ENCODE results near the gene COG5.

The COG5 gene

GRCh38 chr7:107206136-107206535 lies 357.6 kb downstream of the COG5 start:
- H3K9ac ChIP-seq (ENCODE audit: low read depth, low read length), result no peak overlapping the region
- 95% methylated on average over 6 of the region's 6 CpGs for WGBS

GRCh38 chr7:107203607-107204006 lies 360.1 kb downstream of the COG5 start:
- WGBS, result 95% methylated on average over 7 of the region's 7 CpGs
- no peak overlapping the region for H3K4me3 ChIP-seq (ENCODE audit: low read length)
- no peaks in the 10 kb centered on the region for H3K27me3 ChIP-seq (ENCODE audit: insufficient read depth, low read length)
- no peaks in the 10 kb centered on the region for H3K9me3 ChIP-seq (ENCODE audit: insufficient read depth, low read depth, low read length)
- no peaks in the 10 kb centered on the region for H3K4me1 ChIP-seq (ENCODE audit: insufficient read depth, low read length)
- H3K36me3 ChIP-seq (ENCODE audit: insufficient read depth, low read length), result peaks cover 57% of the 10 kb centered on the region
- H3K27ac ChIP-seq (ENCODE audit: low read depth, low read length), result no peak overlapping the region
- H3K9ac ChIP-seq (ENCODE audit: low read depth, low read length), result no peak overlapping the region

More at GRCh38 chr7:107206136-107206535, 357.6 kb downstream of the COG5 start:
- Histone ChIP-seq H3K27me3 (ENCODE audit: insufficient read depth, low read length) (no peaks in the 10 kb centered on the region), H3K27ac (ENCODE audit: low read depth, low read length) (no peak overlapping the region), H3K36me3 (ENCODE audit: insufficient read depth, low read length) (peaks cover 49% of the 10 kb centered on the region), H3K4me1 (ENCODE audit: insufficient read depth, low read length) (no peaks in the 10 kb centered on the region), H3K4me3 (ENCODE audit: low read length) (no peak overlapping the region), H3K9me3 (ENCODE audit: insufficient read depth, low read depth, low read length) (no peaks in the 10 kb centered on the region)

GRCh38 chr7:107201795-107202450 lies 361.8 kb downstream of the COG5 start:
- Histone ChIP-seq H3K9me3 (ENCODE audit: insufficient read depth, low read depth, low read length) (no peaks in the 10 kb centered on the region), H3K4me3 (ENCODE audit: low read length) (no peak overlapping the region), H3K4me1 (ENCODE audit: insufficient read depth, low read length) (no peaks in the 10 kb centered on the region), H3K36me3 (ENCODE audit: insufficient read depth, low read length) (peaks cover 69% of the 10 kb centered on the region), H3K9ac (ENCODE audit: low read depth, low read length) (no peak overlapping the region), H3K27me3 (ENCODE audit: insufficient read depth, low read length) (no peaks in the 10 kb centered on the region), H3K27ac (ENCODE audit: low read depth, low read length) (no peak overlapping the region)
- 95% methylated on average over 4 of the region's 4 CpGs for WGBS

- Histone ChIP-seq H3K4me3 (ENCODE audit: low read length) (no peak overlapping the region), H3K9ac (ENCODE audit: low read depth, low read length) (no peak overlapping the region), H3K27ac (ENCODE audit: low read depth, low read length) (no peak overlapping the region), H3K9me3 (ENCODE audit: insufficient read depth, low read depth, low read length) (no peaks in the 10 kb centered on the region), H3K4me1 (ENCODE audit: insufficient read depth, low read length) (no peaks in the 10 kb centered on the region), H3K36me3 (ENCODE audit: insufficient read depth, low read length) (peaks cover 77% of the 10 kb centered on the region), H3K27me3 (ENCODE audit: insufficient read depth, low read length) (no peaks in the 10 kb centered on the region)
- WGBS, result 96% methylated on average over 10 of the region's 10 CpGs
Observed at GRCh38 chr7:107196834-107197610, 366.7 kb downstream of the COG5 start.

- H3K9ac ChIP-seq (ENCODE audit: low read depth, low read length), result no peak overlapping the region
- no peaks in the 10 kb centered on the region for H3K4me1 ChIP-seq (ENCODE audit: insufficient read depth, low read length)
- no peak overlapping the region for H3K27ac ChIP-seq (ENCODE audit: low read depth, low read length)
- WGBS, result 100% methylated on average over 1 of the region's 1 CpG
- H3K27me3 ChIP-seq (ENCODE audit: insufficient read depth, low read length), result no peaks in the 10 kb centered on the region
- no peaks in the 10 kb centered on the region for H3K9me3 ChIP-seq (ENCODE audit: insufficient read depth, low read depth, low read length)
- peaks cover 78% of the 10 kb centered on the region for H3K36me3 ChIP-seq (ENCODE audit: insufficient read depth, low read length)
- no peak overlapping the region for H3K4me3 ChIP-seq (ENCODE audit: low read length)
Observed at GRCh38 chr7:107194052-107194451, 369.7 kb downstream of the COG5 start.

GRCh38 chr7:107190090-107190489 lies 373.6 kb downstream of the COG5 start:
- WGBS, result 97% methylated on average over 2 of the region's 2 CpGs
- Histone ChIP-seq H3K4me1 (ENCODE audit: insufficient read depth, low read length) (no peaks in the 10 kb centered on the region), H3K9ac (ENCODE audit: low read depth, low read length) (no peak overlapping the region), H3K36me3 (ENCODE audit: insufficient read depth, low read length) (peaks cover 86% of the 10 kb centered on the region), H3K27me3 (ENCODE audit: insufficient read depth, low read length) (no peaks in the 10 kb centered on the region), H3K9me3 (ENCODE audit: insufficient read depth, low read depth, low read length) (no peaks in the 10 kb centered on the region), H3K4me3 (ENCODE audit: low read length) (no peak overlapping the region), H3K27ac (ENCODE audit: low read depth, low read length) (no peak overlapping the region)

GRCh38 chr7:107187774-107188173 lies 375.9 kb downstream of the COG5 start:
- Histone ChIP-seq H3K9me3 (ENCODE audit: insufficient read depth, low read depth, low read length) (no peaks in the 10 kb centered on the region), H3K9ac (ENCODE audit: low read depth, low read length) (no peak overlapping the region), H3K4me1 (ENCODE audit: insufficient read depth, low read length) (no peaks in the 10 kb centered on the region), H3K4me3 (ENCODE audit: low read length) (no peak overlapping the region), H3K36me3 (ENCODE audit: insufficient read depth, low read length) (peaks cover 93% of the 10 kb centered on the region), H3K27ac (ENCODE audit: low read depth, low read length) (no peak overlapping the region), H3K27me3 (ENCODE audit: insufficient read depth, low read length) (no peaks in the 10 kb centered on the region)
- 99% methylated on average over 2 of the region's 2 CpGs for WGBS

GRCh38 chr7:107186240-107186639 lies 377.5 kb downstream of the COG5 start:
- no peaks in the 10 kb centered on the region for H3K4me1 ChIP-seq (ENCODE audit: insufficient read depth, low read length)
- no peak overlapping the region for H3K27ac ChIP-seq (ENCODE audit: low read depth, low read length)
- no peak overlapping the region for H3K9ac ChIP-seq (ENCODE audit: low read depth, low read length)
- no peaks in the 10 kb centered on the region for H3K9me3 ChIP-seq (ENCODE audit: insufficient read depth, low read depth, low read length)
- WGBS, result 97% methylated on average over 3 of the region's 4 CpGs
- no peaks in the 10 kb centered on the region for H3K27me3 ChIP-seq (ENCODE audit: insufficient read depth, low read length)
- H3K4me3 ChIP-seq (ENCODE audit: low read length), result no peak overlapping the region
- H3K36me3 ChIP-seq (ENCODE audit: insufficient read depth, low read length), result peaks cover 89% of the 10 kb centered on the region

GRCh38 chr7:107185716-107186115 lies 378.0 kb downstream of the COG5 start:
- no peak overlapping the region for H3K4me3 ChIP-seq (ENCODE audit: low read length)
- H3K9me3 ChIP-seq (ENCODE audit: insufficient read depth, low read depth, low read length), result no peaks in the 10 kb centered on the region
- WGBS, result 94% methylated on average over 3 of the region's 4 CpGs
- no peaks in the 10 kb centered on the region for H3K4me1 ChIP-seq (ENCODE audit: insufficient read depth, low read length)
- H3K27me3 ChIP-seq (ENCODE audit: insufficient read depth, low read length), result no peaks in the 10 kb centered on the region
- H3K27ac ChIP-seq (ENCODE audit: low read depth, low read length), result no peak overlapping the region
- no peak overlapping the region for H3K9ac ChIP-seq (ENCODE audit: low read depth, low read length)
- H3K36me3 ChIP-seq (ENCODE audit: insufficient read depth, low read length), result peaks cover 88% of the 10 kb centered on the region

- H3K4me1 ChIP-seq (ENCODE audit: insufficient read depth, low read length), result no peaks in the 10 kb centered on the region
- H3K27ac ChIP-seq (ENCODE audit: low read depth, low read length), result no peak overlapping the region
- WGBS, result 99% methylated on average over 4 of the region's 5 CpGs
- H3K36me3 ChIP-seq (ENCODE audit: insufficient read depth, low read length), result peaks cover 57% of the 10 kb centered on the region
- no peak overlapping the region for H3K9ac ChIP-seq (ENCODE audit: low read depth, low read length)
- H3K4me3 ChIP-seq (ENCODE audit: low read length), result no peak overlapping the region
- no peaks in the 10 kb centered on the region for H3K27me3 ChIP-seq (ENCODE audit: insufficient read depth, low read length)
- H3K9me3 ChIP-seq (ENCODE audit: insufficient read depth, low read depth, low read length), result no peaks in the 10 kb centered on the region
Observed at GRCh38 chr7:107181172-107181571, 382.5 kb downstream of the COG5 start.

GRCh38 chr7:107180378-107180777 lies 383.3 kb downstream of the COG5 start:
- H3K4me3 ChIP-seq (ENCODE audit: low read length), result no peak overlapping the region
- WGBS, result 94% methylated on average over 1 of the region's 1 CpG

More at GRCh38 chr7:107180378-107180777, 383.3 kb downstream of the COG5 start:
- no peaks in the 10 kb centered on the region for H3K9me3 ChIP-seq (ENCODE audit: insufficient read depth, low read depth, low read length)
- peaks cover 49% of the 10 kb centered on the region for H3K36me3 ChIP-seq (ENCODE audit: insufficient read depth, low read length)
- no peak overlapping the region for H3K9ac ChIP-seq (ENCODE audit: low read depth, low read length)
- H3K27ac ChIP-seq (ENCODE audit: low read depth, low read length), result no peak overlapping the region
- no peaks in the 10 kb centered on the region for H3K4me1 ChIP-seq (ENCODE audit: insufficient read depth, low read length)
- H3K27me3 ChIP-seq (ENCODE audit: insufficient read depth, low read length), result no peaks in the 10 kb centered on the region

All from HUES64 (cell line).